ENCODE measurements around the gene CAMSAP1. TPM values are rescaled to one million over a fixed set of nuclear protein-coding genes. Genes with fewer than 3 reads are reported as not detected.

Gene CAMSAP1
- total and polyA plus RNA-seq, 10 donors = 2.4 to 34.3 (median 19.8) TPM

- TF ChIP-seq POLR2AphosphoS5 (IDR thresholded peaks at IDR 0.05) = no peak
- TF ChIP-seq CTCF (IDR thresholded peaks at IDR 0.05 in 8 of 11, conservative IDR thresholded peaks at IDR 0.05 in 3 of 11) = no peak
- no peak for TF ChIP-seq POLR2A (IDR thresholded peaks at IDR 0.05)
- Histone ChIP-seq H3K9me3 (no peaks in the 10 kb centered on the region), H3K4me1 (no peaks in the 10 kb centered on the region), H3K27me3 (replicated peaks in 1 of 7) (peaks cover 0 to 16% (median 0%) of the 10 kb centered on the region in 7 donors), H3K27ac (no peak overlapping the region), H3K4me3 (no peak overlapping the region), H3K36me3 (peaks cover 0 to 37% (median 0%) of the 10 kb centered on the region in 6 donors)
- no peak for DNase-seq
- 88 to 98% (median 92%) methylated on average over 9 to 13 of the region's 13 CpGs for WGBS, 5 donors
- intact Hi-C loops (cut with DNase I; ENCODE audit: low total_unique reads) = no loop called here
These were observed 117.5 kb downstream of the CAMSAP1 start for GRCh38 chr9:135789838-135790291.

- no peak for DNase-seq
These were observed 118.6 kb downstream of the CAMSAP1 start for GRCh38 chr9:135788576-135789300.

GRCh38 chr9:135787776-135788575 lies 119.4 kb downstream of the CAMSAP1 start:
- no peak for TF ChIP-seq POLR2AphosphoS5 (IDR thresholded peaks at IDR 0.05)
- TF ChIP-seq POLR2A (IDR thresholded peaks at IDR 0.05) = no peak
- no peak for TF ChIP-seq CTCF (IDR thresholded peaks at IDR 0.05 in 8 of 11, conservative IDR thresholded peaks at IDR 0.05 in 3 of 11)
- no peak for DNase-seq

More at GRCh38 chr9:135788576-135789300, 118.6 kb downstream of the CAMSAP1 start:
- Histone ChIP-seq H3K4me1 (no peaks in the 10 kb centered on the region), H3K36me3 (peaks cover 0 to 47% (median 0%) of the 10 kb centered on the region in 6 donors), H3K27me3 (replicated peaks in 1 of 7) (peaks cover 0 to 16% (median 0%) of the 10 kb centered on the region in 7 donors), H3K27ac (no peak overlapping the region), H3K9me3 (no peaks in the 10 kb centered on the region), H3K4me3 (no peak overlapping the region)
- 53 to 77% (median 76%) methylated on average over 9 to 36 of the region's 36 CpGs for WGBS, 5 donors
- intact Hi-C loops (cut with DNase I; ENCODE audit: low total_unique reads) = no loop called here
- no peak for TF ChIP-seq POLR2A (IDR thresholded peaks at IDR 0.05)
- no peak for TF ChIP-seq POLR2AphosphoS5 (IDR thresholded peaks at IDR 0.05)
- no peak for TF ChIP-seq CTCF (IDR thresholded peaks at IDR 0.05 in 8 of 11, conservative IDR thresholded peaks at IDR 0.05 in 3 of 11)

DNA sequence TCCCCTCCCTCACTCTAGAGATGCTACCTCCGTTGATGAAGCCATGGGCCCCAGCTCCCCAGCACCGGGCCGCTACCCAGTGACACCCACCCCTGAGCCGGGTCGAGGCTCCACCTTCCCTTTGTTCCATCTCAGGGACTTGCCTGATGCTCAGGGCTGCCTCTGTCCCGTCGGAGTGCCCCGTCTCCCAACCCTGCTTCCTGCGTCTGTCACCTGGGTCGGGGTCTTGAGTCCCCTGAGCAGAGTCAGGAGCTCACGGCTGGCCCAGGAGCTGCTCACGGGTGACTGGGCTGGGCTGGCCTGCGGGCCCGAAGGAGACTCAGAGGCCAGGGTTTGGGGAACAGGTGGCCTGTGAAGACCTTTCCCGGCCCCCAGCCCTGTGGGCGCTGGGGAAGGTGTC lies 120.0 kb downstream of the CAMSAP1 start:
- Histone ChIP-seq H3K27me3 (replicated peaks in 1 of 7) (peaks cover 0 to 13% (median 0%) of the 10 kb centered on the region in 7 donors), H3K27ac (no peak overlapping the region), H3K4me3 (no peak overlapping the region), H3K36me3 (peaks cover 0 to 59% (median 0%) of the 10 kb centered on the region in 6 donors), H3K4me1 (no peaks in the 10 kb centered on the region), H3K9me3 (no peaks in the 10 kb centered on the region)
- intact Hi-C loops (cut with DNase I; ENCODE audit: low total_unique reads) = no loop called here
- no peak for TF ChIP-seq CTCF (IDR thresholded peaks at IDR 0.05 in 8 of 11, conservative IDR thresholded peaks at IDR 0.05 in 3 of 11)
- DNase-seq = no peak
- 73 to 84% (median 81%) methylated on average over 8 to 16 of the region's 16 CpGs for WGBS, 5 donors

More at GRCh38 chr9:135787776-135788575, 119.4 kb downstream of the CAMSAP1 start:
- no peaks in the 10 kb centered on the region for H3K9me3 ChIP-seq
- H3K4me3 ChIP-seq = no peak overlapping the region
- WGBS, 5 donors = 87 to 90% (median 89%) methylated on average over 27 to 38 of the region's 38 CpGs
- peaks cover 0 to 55% (median 0%) of the 10 kb centered on the region in 6 donors for H3K36me3 ChIP-seq
- intact Hi-C loops (cut with DNase I; ENCODE audit: low total_unique reads) = no loop called here
- no peaks in the 10 kb centered on the region for H3K4me1 ChIP-seq
- peaks cover 0 to 13% (median 0%) of the 10 kb centered on the region in 7 donors for H3K27me3 ChIP-seq (replicated peaks in 1 of 7)
- H3K27ac ChIP-seq = no peak overlapping the region
